H1 (cell line): ENCODE data around the gene FLT3. TPM values are rescaled to one million over a fixed set of nuclear protein-coding genes. Genes with fewer than 3 reads are reported as not detected.

ENCODE experiments used
- ATF3 ChIP-seq: IDR thresholded peaks from 2 replicates; pipeline ENCODE4 v1.6.1; 2011; ENCODE audit warnings: low read depth, mild to moderate bottlenecking, low read length; ENCODE audit not compliant: insufficient read depth
- BRCA1 ChIP-seq: IDR thresholded peaks from 2 replicates; pipeline ENCODE4 v1.6.1; 2012; ENCODE audit warnings: low read depth, low read length, improper control_type of control experiment
- CEBPB ChIP-seq: IDR thresholded peaks from 2 replicates; pipeline ENCODE4 v1.6.1; 2012; ENCODE audit warnings: low read depth, low read length
- CHD7 ChIP-seq: fragments of 300-600 bp; sonication (generic); IDR thresholded peaks from 2 replicates; pipeline ENCODE4 v1.7.1; 2012; ENCODE audit warnings: low read length, moderate library complexity, mild to moderate bottlenecking, inconsistent platforms; ENCODE audit not compliant: insufficient replicate concordance
- E2F6 ChIP-seq: IDR thresholded peaks from 2 replicates; pipeline ENCODE4 v1.6.1; 2012; ENCODE audit warnings: inconsistent platforms
- HDAC2 ChIP-seq, 2 experiments: fragments of 300-600 bp in 1 of 2; sonication (generic) in 1 of 2; IDR thresholded peaks; 2 replicates each; pipeline ENCODE4 v1.6.1; 2011 to 2012; ENCODE audit warnings: low read depth in 2 of 2, low read length in 2 of 2, mild to moderate bottlenecking in 2 of 2, moderate library complexity in 2 of 2, borderline replicate concordance in 1 of 2, inconsistent platforms in 1 of 2
- KDM4A ChIP-seq: IDR thresholded peaks from one replicate; pipeline ENCODE4 v1.7.1; 2012; ENCODE audit warnings: low read depth, mild to moderate bottlenecking, moderate library complexity, low read length, inconsistent platforms; ENCODE audit not compliant: severe bottlenecking
- RFX5 ChIP-seq: IDR thresholded peaks from 2 replicates; pipeline ENCODE4 v1.6.1; 2011; ENCODE audit warnings: low read depth, low read length, improper control_type of control experiment, borderline replicate concordance
- SP2 ChIP-seq: IDR thresholded peaks from 2 replicates; pipeline ENCODE4 v1.6.1; 2012; ENCODE audit warnings: mild to moderate bottlenecking, low read length, inconsistent platforms
- polyA plus RNA-seq, 7 experiments: library from polyadenylated mRNA; depleted of rRNA in 3 of 7; stranded (reverse) in 5 of 7; unstranded in 2 of 7; fragments of >200 nt in 5 of 7; fragments of 200-250 nt in 2 of 7; gene quantifications; 1 replicate in 5 of 7; 2 replicates in 1 of 7; 4 replicates in 1 of 7; pipeline versions ENCODE4 v1.2.1 to v1.2.3, GENCODE V29; 2011 to 2013; ENCODE audit warnings: missing spikeins in 2 of 7, mixed read lengths in 2 of 7
- total RNA-seq: library from RNA; stranded (reverse); fragmentation: NEBNext Ultra II Directional; extraction: Animal tissue kit (Norgen Biotek cat#: 25700); gene quantifications from 2 replicates; pipeline ENCODE4 v1.2.1, GENCODE V29; 2021

The FLT3 gene
- total and polyA plus RNA-seq, 2 of the 8 experiments (the other 6 are each of a cell fraction or from before 2014, with no cell fraction given) = 0.44 to 0.71 TPM

- no peak for TF ChIP-seq CHD7
- no peak for TF ChIP-seq HDAC2 (IDR thresholded peaks at IDR 0.05; ENCODE audit: borderline replicate concordance in 1 of 2, low read depth in 2 of 2, low read length in 2 of 2)
- no peak for TF ChIP-seq RFX5
- no peak for TF ChIP-seq SP2
- TF ChIP-seq BRCA1 = no peak
- no peak for TF ChIP-seq ATF3
- TF ChIP-seq CEBPB = no peak
- no peak for TF ChIP-seq KDM4A
- no peak for TF ChIP-seq E2F6
These were observed 86.1 kb downstream of the FLT3 start (continued) for GRCh38 chr13:28014301-28014700.
